Ascending aorta (tissue), 2 donors: ENCODE data around the gene CSPG4. TPM values are rescaled to one million over a fixed set of nuclear protein-coding genes. Genes with fewer than 3 reads are reported as not detected.
"Not testable (repeated sequence)": the region's sequence is repeated elsewhere in the genome, so short reads cannot be mapped to it uniquely, and the experiment has no call there.

Experiments
- DNase-seq, 2 donors: peaks; one replicate each; pipeline ENCODE4 v3.0.0-alpha.2; 2019; ENCODE audit warnings: low spot score in 2 of 2
- H3K27ac ChIP-seq, 2 donors: fragments of 200-600 bp; sonication (generic); one replicate each; pipeline ENCODE4 v1.5.1; 2016 to 2017; ENCODE audit warnings: mild to moderate bottlenecking in 1 of 2
- H3K27me3 ChIP-seq: fragments of 200-600 bp; sonication (generic); one replicate; pipeline ENCODE4 v1.5.1; 2017
- H3K36me3 ChIP-seq, 2 donors: fragments of 200-600 bp; sonication (generic); one replicate each; pipeline ENCODE4 v1.5.1; 2016
- H3K4me1 ChIP-seq, 2 donors: fragments of 200-600 bp; sonication (generic); one replicate each; pipeline ENCODE4 v1.5.1; 2016 to 2017; ENCODE audit warnings: mild to moderate bottlenecking in 1 of 2
- H3K4me3 ChIP-seq, 2 donors: fragments of 200-600 bp; sonication (generic); one replicate each; pipeline ENCODE4 v1.5.1; 2016 to 2017; ENCODE audit warnings: mild to moderate bottlenecking in 1 of 2
- H3K9me3 ChIP-seq, 2 donors: fragments of 200-600 bp; sonication (generic); one replicate each; pipeline ENCODE4 v1.5.1; 2016
- intact Hi-C: fragments of 100-400 bp; cut with DNase I; formaldehyde crosslinking; loops from one replicate; pipeline ENCODE4 v1.15.1; 2023
- total RNA-seq: library from RNA; depleted of rRNA; stranded (reverse); fragments of >200 nt; gene quantifications from one replicate; pipeline ENCODE4 v1.1.0, GENCODE V29; 2016
- TF ChIP-seq, protein P1 (sequence below), 3 experiments: fragments of 200-600 bp in 2 of 3; fragments of 450-650 bp in 1 of 3; sonication (generic) in 2 of 3; IDR thresholded peaks; one replicate each; pipeline ENCODE4 v1.5.1; 2016 to 2019; ENCODE audit warnings: antibody characterized with exemption in 3 of 3, mild to moderate bottlenecking in 1 of 3, moderate library complexity in 1 of 3

Gene CSPG4
- total RNA-seq, 1 donor from 2014 or later, result 258 TPM

DNA sequence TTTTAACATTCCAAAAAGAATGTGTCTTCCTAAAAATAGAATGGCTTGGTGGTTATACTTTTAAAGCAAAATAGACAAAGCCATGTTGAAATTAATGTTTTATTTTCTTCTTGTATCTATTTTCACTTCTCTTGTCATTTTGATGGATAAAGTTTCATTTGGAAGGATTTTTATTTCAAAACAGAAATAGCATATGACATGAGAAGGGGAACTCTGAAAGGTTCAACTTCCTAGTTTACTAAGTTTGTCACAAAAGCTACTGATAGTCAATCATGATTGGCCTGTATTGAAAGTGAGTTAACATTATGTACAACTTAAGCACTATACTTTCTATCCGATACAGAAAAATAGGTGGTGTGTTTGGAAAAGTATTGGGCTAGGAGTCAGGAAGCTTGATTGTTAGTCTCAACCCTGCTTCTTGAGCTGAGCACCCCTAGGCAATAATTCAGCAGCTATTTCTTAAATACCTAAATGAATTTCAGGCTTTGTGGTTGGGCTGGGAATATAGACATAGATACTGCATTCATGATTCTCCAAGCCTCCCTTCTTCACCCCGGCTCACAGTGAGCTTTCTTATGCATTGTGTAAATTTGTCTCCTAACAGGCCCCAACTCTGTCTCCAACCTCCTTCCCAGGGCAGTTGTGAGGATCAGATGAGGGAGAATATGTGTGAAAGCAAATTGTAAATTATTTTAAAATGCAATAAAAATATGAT lies 46.9 kb upstream of the CSPG4 start:
- H3K4me3 ChIP-seq, result no peak overlapping the region
- H3K9me3 ChIP-seq, result no peaks in the 10 kb centered on the region
- TF ChIP-seq, protein P1, sequence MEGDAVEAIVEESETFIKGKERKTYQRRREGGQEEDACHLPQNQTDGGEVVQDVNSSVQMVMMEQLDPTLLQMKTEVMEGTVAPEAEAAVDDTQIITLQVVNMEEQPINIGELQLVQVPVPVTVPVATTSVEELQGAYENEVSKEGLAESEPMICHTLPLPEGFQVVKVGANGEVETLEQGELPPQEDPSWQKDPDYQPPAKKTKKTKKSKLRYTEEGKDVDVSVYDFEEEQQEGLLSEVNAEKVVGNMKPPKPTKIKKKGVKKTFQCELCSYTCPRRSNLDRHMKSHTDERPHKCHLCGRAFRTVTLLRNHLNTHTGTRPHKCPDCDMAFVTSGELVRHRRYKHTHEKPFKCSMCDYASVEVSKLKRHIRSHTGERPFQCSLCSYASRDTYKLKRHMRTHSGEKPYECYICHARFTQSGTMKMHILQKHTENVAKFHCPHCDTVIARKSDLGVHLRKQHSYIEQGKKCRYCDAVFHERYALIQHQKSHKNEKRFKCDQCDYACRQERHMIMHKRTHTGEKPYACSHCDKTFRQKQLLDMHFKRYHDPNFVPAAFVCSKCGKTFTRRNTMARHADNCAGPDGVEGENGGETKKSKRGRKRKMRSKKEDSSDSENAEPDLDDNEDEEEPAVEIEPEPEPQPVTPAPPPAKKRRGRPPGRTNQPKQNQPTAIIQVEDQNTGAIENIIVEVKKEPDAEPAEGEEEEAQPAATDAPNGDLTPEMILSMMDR (IDR thresholded peaks at IDR 0.05), result no peak
- peak in 1 of 2 donors; percentile 11 for DNase-seq
- H3K36me3 ChIP-seq, result no peaks in the 10 kb centered on the region
- peaks cover 3 to 12% of the 10 kb centered on the region in 2 donors for H3K4me1 ChIP-seq
- peak overlapping the region; percentile 75 to 79 for H3K27ac ChIP-seq
- H3K27me3 ChIP-seq, result no peaks in the 10 kb centered on the region
- intact Hi-C loops, result loop anchor here (2.0 kb wide), 1 partner anchor 27 kb away; no protein-coding TSS in a partner anchor

DNA sequence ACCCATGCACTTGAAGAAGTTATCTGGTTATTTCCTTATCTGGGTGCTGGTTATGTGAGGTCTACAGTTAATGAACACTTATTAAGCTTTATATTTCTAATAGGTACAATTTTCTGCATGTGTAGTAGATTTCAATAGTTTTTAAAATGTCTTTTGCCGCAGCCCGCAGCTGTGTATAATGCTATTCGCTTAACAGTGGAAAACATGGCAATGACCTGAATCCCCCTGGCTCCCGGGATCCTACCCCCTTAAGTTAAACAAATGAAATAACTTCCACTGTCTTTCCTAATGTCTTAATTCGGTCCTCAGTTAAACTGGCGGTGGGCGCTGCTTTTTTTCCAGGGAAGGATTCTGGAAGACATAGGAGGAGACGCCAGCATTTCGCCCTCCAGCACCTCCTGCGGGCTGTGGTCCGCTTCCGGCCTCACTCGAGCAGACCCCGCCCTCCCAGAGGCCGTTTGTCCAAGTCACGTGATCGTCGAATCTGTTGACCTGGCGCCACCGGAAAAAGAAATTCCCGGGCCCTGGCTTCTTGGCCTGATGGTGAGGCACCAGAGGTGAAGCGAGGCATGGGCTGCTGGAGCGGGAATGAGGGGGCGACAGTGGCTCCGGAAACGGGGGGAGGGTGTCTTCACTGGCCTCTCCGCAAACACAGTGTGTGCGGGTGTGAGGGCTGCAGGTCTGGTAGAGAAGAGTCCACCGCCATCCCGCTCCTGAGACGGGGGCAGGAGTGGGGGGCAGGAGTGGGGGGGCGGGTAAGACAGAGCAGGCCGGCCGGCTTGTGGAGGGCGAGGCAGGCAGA lies 45.6 kb upstream of the CSPG4 start:
- peaks cover 3 to 12% of the 10 kb centered on the region in 2 donors for H3K4me1 ChIP-seq
- TF ChIP-seq, protein P1 (IDR thresholded peaks at IDR 0.05), result peak in 2 of 3 experiments; percentile 22 to 43
- DNase-seq, result peak; percentile 46 to 94
- peak overlapping the region; percentile 59 to 62 for H3K4me3 ChIP-seq
- peak overlapping the region; percentile 75 to 79 for H3K27ac ChIP-seq
- H3K9me3 ChIP-seq, result no peaks in the 10 kb centered on the region
- no peaks in the 10 kb centered on the region for H3K27me3 ChIP-seq
- no peaks in the 10 kb centered on the region for H3K36me3 ChIP-seq
- intact Hi-C loops, result loop anchor here (2.0 kb wide), 1 partner anchor 25 kb away; no protein-coding TSS in a partner anchor

DNA sequence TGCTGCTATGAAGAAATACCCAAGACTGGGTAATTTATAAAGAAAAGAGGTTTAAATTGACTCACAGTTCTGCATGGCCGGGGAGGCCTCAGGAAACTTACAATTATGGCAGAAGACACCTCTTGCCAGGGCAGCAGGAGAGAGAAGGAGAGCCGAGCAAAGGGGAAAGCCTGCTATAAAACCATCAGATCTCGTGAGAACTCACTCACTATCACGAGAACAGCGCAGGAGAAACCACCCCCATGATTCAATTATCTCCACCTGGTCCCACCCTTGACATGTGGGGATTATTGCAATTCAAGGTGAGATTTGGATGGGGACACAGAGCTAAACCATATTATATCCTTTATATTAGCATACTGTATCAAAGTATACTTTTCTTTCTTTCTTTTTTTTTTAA lies 42.2 kb upstream of the CSPG4 start:
- intact Hi-C loops, result not testable (repeated sequence)

DNA sequence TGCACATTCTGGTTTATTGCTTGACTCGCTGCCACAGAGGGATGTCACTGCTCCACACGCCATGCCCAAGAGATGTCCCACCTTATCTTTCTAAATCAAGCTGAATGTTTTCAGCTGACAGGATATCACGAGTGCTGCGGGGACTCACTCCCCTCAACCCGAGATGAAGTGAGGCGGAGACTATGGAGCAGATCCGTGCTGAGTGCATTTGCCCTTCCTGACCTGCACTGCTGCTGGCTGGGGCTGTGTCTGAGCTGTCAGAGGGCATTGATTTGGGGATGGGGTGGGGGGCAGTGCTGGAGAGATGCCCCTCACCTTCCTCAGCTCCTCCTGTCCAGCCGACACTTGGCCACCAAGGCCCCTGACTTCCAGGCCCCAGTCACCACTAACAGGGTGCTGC lies 40.5 kb upstream of the CSPG4 start:
- H3K27ac ChIP-seq, result no peak overlapping the region
- TF ChIP-seq, protein P1 (IDR thresholded peaks at IDR 0.05), result no peak
- H3K4me3 ChIP-seq, result no peak overlapping the region
- H3K4me1 ChIP-seq, result peaks cover 0 to 3% of the 10 kb centered on the region in 2 donors
- H3K36me3 ChIP-seq, result no peaks in the 10 kb centered on the region
- intact Hi-C loops, result no loop called here
- DNase-seq, result peak in 1 of 2 donors; percentile 7
- H3K9me3 ChIP-seq, result no peaks in the 10 kb centered on the region
- no peaks in the 10 kb centered on the region for H3K27me3 ChIP-seq

More for the DNA sequence above, 42.2 kb upstream of the CSPG4 start:
- not testable (repeated sequence) for H3K36me3 ChIP-seq, H3K27me3 ChIP-seq, H3K27ac ChIP-seq, H3K4me3 ChIP-seq, H3K9me3 ChIP-seq
- H3K4me1 ChIP-seq, result peaks cover 3 to 12% of the 10 kb centered on the region in 2 donors
- peak in 1 of 2 donors; percentile 7 for DNase-seq

DNA sequence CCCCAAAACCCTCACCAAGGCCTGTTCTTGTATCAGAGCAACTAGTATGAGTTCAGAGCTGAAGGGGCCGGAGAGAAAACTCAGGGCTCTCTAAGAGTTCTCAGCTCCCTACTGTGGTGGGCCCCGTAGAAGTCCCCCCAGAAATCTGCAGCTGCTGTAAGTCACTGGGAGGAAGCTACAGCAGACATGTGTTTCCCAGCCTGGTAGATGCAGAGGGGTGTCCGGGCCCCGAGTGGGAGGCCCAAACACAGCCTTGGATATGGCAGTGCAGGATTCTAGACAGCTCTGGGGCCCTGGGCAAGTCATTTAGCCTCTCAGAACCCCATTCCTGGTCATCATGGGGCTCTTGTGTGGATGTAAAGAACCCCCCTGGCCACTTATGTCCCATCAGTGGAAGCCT lies 39.2 kb upstream of the CSPG4 start:
- Histone ChIP-seq H3K4me3 (no peak overlapping the region), H3K36me3 (no peaks in the 10 kb centered on the region), H3K27ac (no peak overlapping the region), H3K27me3 (no peaks in the 10 kb centered on the region), H3K4me1 (no peaks in the 10 kb centered on the region), H3K9me3 (no peaks in the 10 kb centered on the region)
- intact Hi-C loops, result no loop called here
- peak in 1 of 2 donors; percentile 5 for DNase-seq
- TF ChIP-seq, protein P1 (IDR thresholded peaks at IDR 0.05), result no peak
